ENCODE measurements around the gene DYNLL2. TPM values are rescaled to one million over a fixed set of nuclear protein-coding genes. Genes with fewer than 3 reads are reported as not detected.
"Not testable (repeated sequence)": the region's sequence is repeated elsewhere in the genome, so short reads cannot be mapped to it uniquely, and the experiment has no call there.

The DYNLL2 gene
- total RNA-seq, 1 donor from 2014 or later = 41.2 TPM

DNA sequence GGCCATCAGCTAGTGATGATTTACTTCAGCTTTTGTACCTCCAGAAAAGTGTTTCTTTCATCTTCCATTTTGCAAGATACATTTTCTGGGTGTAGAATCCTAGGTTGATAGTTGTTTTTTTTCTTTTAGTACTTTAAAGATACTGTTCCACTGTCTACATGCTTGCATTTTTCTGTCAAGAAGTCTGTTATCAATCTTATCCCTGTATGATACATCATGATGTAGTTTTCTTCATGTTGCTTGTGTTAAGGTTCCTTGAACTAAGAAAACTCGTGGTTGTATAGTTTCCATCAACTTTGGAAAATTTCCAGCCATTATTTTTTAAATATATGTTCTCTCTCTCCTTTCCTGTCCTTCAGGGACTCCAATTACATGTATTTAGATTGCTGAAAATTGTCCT is 24.1 kb downstream of the DYNLL2 start:
- DNase-seq = no peak

- DNase-seq = no peak
These were observed 26.0 kb downstream of the DYNLL2 start for GRCh38 chr17:58109197-58109596.

DNA sequence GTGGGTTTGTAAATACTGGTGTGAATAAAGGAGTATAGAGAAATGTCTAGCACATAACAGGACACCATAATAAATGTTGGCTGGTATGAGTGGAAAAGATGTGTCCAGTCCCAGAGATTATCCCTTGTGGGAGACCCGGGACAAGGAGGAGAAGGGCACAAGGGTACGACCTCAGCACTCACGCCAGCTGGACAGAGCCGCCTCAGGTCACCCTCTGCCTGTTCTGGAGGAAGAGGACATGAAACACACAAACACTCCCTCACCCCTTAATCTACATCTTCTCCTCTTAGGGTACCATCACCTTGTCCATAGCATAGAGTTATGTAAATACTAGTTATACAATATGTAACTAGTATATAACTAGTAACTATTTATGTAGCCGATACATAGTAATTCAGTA is 26.8 kb downstream of the DYNLL2 start:
- DNase-seq = no peak

- DNase-seq = no peak
These were observed 28.5 kb downstream of the DYNLL2 start for GRCh38 chr17:58111676-58112075.

- peak; percentile 53 for DNase-seq
These were observed 29.9 kb downstream of the DYNLL2 start for GRCh38 chr17:58112970-58113631.

DNA sequence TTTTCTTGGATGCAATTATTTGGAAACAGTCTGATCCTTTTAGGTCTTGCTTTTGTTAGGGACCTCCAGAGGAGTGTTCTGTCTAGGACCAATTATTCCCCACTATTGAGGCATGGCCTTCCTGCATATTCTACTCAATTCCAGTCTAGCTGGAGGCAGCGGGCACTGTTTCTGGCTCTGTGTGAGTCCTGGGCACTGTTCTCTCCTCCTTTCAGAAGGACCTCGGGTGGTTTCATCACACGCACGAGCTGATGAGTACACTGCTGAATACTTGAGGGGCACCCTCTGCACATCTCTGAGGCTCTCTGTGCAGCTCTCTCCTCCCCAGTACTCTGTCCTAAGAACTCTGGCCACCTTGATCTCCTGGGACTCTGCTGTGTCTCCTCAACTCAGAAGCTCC is 30.7 kb downstream of the DYNLL2 start:
- DNase-seq = no peak

- DNase-seq = no peak
These were observed 34.2 kb downstream of the DYNLL2 start for GRCh38 chr17:58117382-58117781.

GRCh38 chr17:58119491-58119890 is 36.3 kb downstream of the DYNLL2 start:
- no peak for DNase-seq

GRCh38 chr17:58120195-58120822 is 37.1 kb downstream of the DYNLL2 start:
- DNase-seq = no peak

- DNase-seq = no peak
These were observed 38.7 kb downstream of the DYNLL2 start for GRCh38 chr17:58121925-58122324.

- DNase-seq = no peak
These were observed 44.6 kb downstream of the DYNLL2 start for GRCh38 chr17:58127846-58128245.

- not testable (repeated sequence) for DNase-seq
These were observed 49.5 kb downstream of the DYNLL2 start for GRCh38 chr17:58132697-58133096.

GRCh38 chr17:58136669-58137279 is 53.6 kb downstream of the DYNLL2 start:
- no peak for DNase-seq

DNA sequence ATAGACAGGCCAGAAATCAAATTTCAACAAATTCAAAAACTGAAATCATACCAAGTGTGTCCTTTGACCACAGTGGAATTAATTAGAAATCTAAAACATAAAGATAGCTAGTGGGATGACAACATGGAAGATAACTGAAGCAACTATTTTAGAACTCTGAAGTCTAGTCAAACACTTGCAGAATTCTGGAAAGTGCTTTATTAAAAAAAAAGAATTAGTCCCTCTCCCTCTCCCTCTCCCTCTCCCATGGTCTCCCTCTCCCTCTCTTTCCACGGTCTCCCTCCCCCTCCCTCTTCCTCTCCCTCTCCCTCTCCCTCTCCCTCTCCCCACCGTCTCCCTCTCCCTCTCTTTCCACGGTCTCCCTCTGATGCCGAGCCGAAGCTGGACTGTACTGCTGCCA is 58.3 kb downstream of the DYNLL2 start:
- DNase-seq = no peak

- not testable (repeated sequence) for DNase-seq
These were observed 60.1 kb downstream of the DYNLL2 start for GRCh38 chr17:58143335-58143734.

DNA sequence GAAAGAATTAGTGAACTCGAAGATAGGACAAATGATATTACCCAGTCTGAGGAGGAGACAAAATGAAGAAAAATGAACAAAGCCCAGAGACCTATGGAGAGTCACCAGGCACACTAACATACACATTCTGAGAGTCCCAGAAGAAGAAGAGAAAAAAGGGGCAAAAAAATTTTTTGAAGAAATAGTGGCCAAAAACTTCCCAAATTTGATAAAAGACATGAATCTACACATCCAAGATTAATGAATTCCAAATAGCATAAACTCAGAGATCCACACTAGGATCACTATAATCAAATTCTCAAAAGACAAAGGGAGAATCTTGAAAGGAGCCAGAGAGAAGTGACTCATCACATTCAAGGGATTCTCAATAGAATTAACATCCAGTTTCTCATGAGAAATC is 61.6 kb downstream of the DYNLL2 start:
- no peak for DNase-seq

Other genes starting within 250 kb of the DYNLL2 start
- 27.9 TPM for gene MRPS23, start 233.4 kb upstream of the DYNLL2 start, total RNA-seq
- 10.9 TPM for gene CUEDC1, start 128.0 kb upstream of the DYNLL2 start, total RNA-seq
- gene VEZF1, start 95.2 kb upstream of the DYNLL2 start, total RNA-seq = 71.1 TPM
- 382 TPM for gene SRSF1, start 76.2 kb upstream of the DYNLL2 start, total RNA-seq
- under 0.01 TPM for gene OR4D1, start 65.0 kb downstream of the DYNLL2 start, total RNA-seq
- not detected for gene OR4D2, start 83.6 kb downstream of the DYNLL2 start, total RNA-seq
- not detected for gene EPX, start 109.3 kb downstream of the DYNLL2 start, total RNA-seq
- 16.1 TPM for gene MKS1, start 135.8 kb downstream of the DYNLL2 start, total RNA-seq
- not detected for gene LPO, start 155.2 kb downstream of the DYNLL2 start, total RNA-seq
- gene MPO, start 197.5 kb downstream of the DYNLL2 start, total RNA-seq = not detected
- 30.1 TPM for gene TSPOAP1, start 245.4 kb downstream of the DYNLL2 start, total RNA-seq

Data from occipital lobe (tissue), 2 donors.